Stimulated activated CD4-positive, alpha-beta T cell treated with anti-CD3 and anti-CD28 coated beads, TNF-alpha, amount 100 ng/mL, for 48 hours (primary cell): ENCODE results near the gene NIN.

ENCODE experiments used
- DNase-seq, 3 donors: peaks; one replicate each; pipeline ENCODE4 v3.0.0-alpha.2; 2020; ENCODE audit warnings: low read depth in 3 of 3

NIN gene

DNA sequence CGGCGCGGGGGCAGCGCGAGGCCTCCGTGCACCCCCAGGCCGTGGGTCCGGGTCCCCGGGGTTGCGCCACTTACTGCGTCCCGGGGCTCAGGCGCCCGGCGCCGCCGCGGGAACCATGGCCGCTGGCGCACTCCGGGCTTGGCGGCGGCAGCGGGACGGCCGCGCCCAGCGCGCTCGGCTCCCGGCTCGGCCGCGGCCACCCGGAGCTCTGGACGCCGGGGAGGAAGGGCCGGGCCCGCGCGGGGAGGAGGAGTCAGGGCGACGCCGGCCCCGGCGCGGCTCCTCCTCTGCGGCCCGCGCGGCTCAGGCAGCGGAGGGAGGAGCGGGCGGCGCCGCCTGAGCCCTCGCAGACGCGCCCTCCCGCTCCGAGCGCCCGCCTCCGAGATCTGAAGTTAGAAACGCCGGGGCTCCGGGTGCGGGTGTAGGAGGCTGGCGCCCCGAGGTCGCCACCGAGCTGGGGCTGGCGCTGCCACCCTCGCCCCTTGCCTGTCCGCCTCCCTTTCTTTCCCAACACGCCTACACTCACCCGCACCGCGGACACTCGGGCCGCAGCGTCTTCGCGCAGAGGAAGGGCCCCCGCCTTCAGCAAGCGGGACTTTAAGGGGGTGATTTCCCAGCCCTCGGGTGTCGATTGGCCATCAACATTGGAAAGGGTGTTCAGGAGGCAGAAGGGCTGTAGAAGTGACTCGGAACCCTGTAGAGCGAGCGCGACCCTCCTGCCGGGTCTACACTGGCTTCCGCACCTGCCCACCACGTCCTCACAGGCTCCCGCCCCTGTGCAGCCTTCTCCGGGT lies at the start of gene NIN:
NIN (minus strand) TSS at position 231 of the 794 bp plus-strand sequence. CDS start 9,106 bp downstream, outside the sequence.
- DNase-seq, result peak; percentile 37 to 70 (median 49)

GRCh38 chr14:50875359-50876070 lies 44.6 kb upstream of the NIN start:
- peak; percentile 31 to 64 (median 44) for DNase-seq

DNA sequence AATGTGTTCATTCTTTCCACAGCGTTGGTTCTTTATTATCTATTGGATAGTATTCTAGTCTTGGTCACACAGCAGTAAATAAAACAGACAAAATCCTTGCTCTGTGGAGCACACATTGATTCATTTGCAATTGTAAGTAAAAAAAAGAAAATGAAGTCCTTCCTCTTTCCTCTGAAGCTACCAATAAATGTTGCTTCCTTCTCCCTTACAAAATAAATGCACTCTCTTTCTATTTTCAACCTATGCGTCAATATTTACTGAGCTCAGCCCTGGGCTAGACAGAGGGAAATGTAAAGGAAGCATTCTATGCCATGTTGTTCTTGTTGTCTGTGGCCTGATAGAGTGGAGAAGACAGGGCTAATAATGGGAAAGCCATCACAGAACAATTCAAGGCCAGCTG lies 43.8 kb upstream of the NIN start:
- DNase-seq, result no peak

DNA sequence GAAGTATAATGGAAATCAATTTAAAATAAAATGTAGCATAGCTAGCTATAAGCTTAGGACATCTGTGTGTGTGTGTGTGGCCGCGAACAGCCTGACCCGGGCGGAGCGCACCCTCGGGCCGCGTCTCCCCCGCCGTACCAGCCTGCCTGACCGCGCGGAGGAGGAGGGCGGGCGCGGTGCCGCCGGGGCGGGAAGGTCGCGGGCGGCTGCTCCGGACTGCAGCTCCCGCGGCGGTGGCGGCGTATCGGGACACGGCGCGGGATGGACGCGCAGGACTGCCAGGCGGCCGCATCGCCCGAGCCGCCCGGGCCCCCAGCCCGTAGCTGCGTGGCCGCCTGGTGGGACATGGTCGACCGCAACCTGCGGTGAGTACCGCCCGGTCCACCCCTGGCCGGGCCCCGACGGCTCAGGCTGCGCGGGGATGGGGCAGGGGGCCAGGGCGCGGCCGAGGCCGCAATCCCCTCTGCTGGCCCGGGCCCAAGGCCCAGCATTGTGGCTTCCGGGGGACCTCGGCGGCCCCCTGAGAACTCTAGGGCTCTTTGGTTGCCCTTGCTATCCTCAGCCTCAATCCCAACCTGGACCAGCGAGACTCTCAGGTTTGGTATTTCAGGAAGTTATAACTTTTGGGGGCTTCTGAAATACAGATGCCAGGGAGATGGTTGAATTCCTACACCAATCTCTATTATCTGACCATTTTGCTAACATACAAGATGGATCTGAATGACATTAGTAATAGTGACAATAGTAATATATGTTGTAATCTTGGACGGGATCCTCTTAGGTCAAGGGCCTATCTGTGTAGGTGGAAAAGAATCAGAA lies 41.2 kb upstream of the NIN start, which contains the start of gene ABHD12B:
ABHD12B (plus strand) TSS at position 140 of the 819 bp plus-strand sequence; CDS start at position 262, 122 bp downstream.
- DNase-seq, result no peak

DNA sequence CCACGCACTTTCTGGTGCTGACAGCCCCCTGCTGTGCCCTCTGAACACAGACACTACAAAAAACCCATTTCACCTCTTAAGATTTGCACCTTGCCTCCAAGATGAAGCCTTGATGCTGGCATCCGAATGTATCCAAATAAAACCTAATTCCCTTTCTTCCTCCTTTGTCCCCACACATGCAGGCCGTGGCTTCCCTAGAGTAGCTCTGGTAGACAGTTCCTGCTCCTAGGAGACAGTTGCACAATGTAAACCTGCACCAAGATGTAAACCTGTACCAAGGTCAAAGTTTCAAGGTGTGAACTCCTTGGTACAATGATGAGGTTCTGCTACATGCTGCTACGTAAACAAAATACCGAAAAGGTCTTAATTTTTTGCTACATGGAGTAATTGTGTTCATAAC lies 40.3 kb upstream of the NIN start:
- DNase-seq, result no peak

- no peak for DNase-seq
These were observed 34.6 kb upstream of the NIN start for GRCh38 chr14:50865391-50866076.

DNA sequence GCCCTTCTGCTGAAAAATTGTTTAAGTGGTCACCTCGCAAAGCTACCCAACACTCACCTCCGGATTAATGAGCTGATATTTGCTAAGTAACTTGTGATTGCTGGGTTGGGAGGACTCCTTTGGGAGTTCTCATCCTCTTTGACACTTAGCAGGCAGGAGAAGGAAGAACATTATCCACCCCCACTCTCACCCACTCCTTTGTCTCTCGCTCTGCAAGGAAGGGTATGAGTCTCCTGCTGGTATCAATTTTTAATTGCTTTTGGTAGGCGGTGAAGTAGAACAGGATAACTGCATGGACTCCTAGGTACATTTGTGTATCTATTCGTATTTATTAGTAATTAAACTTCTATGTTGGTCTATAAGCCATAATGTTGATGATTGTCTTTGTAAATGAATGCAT lies 34.0 kb upstream of the NIN start:
- no peak for DNase-seq

GRCh38 chr14:50864237-50864636 lies 33.3 kb upstream of the NIN start:
- DNase-seq, result no peak

- no peak for DNase-seq
These were observed 31.1 kb upstream of the NIN start for GRCh38 chr14:50862036-50862570.

GRCh38 chr14:50860478-50861086 lies 29.6 kb upstream of the NIN start:
- DNase-seq, result peak; percentile 76 to 83 (median 77)

DNA sequence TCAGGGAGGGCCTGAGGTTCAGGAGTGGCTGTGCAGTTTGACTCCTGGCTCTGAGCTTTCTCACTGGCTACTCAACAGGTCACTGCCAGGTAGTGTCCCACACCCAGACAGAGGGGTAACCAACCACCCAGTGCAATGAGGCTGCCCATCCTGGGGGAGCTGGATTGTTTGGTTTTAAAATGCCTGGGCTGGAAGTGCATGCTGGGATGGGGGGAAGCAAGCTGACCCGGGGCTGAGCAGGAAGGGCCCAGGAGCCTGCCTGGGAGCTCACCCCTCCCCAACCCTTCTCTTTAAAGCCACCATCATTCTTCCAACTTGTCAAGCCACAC lies 28.3 kb upstream of the NIN start:
- no peak for DNase-seq

DNA sequence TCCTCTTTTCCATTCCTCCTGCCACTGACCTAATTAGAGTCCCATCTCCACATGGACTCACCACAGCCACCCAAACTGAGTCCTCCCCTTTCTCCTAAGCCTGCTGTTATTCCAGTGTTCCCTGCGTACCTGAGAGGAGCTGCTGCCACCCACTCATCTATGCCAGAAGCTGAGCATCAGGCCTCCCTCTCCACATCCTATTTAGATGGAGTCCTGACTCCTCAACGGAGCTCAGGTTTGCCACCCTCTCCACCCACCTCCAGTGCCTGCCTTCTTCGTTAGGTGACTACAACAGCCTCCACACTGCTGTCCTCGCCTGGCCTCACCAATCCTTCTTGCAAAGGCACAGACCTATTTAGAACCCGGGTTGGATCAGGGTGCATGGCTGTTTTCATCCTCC lies 25.7 kb upstream of the NIN start:
- no peak for DNase-seq

GRCh38 chr14:50855558-50855957 lies 24.6 kb upstream of the NIN start:
- no peak for DNase-seq

- DNase-seq, result no peak
These were observed 23.6 kb upstream of the NIN start for GRCh38 chr14:50854521-50854920.

- no peak for DNase-seq
These were observed 22.9 kb upstream of the NIN start for GRCh38 chr14:50853891-50854290.

DNA sequence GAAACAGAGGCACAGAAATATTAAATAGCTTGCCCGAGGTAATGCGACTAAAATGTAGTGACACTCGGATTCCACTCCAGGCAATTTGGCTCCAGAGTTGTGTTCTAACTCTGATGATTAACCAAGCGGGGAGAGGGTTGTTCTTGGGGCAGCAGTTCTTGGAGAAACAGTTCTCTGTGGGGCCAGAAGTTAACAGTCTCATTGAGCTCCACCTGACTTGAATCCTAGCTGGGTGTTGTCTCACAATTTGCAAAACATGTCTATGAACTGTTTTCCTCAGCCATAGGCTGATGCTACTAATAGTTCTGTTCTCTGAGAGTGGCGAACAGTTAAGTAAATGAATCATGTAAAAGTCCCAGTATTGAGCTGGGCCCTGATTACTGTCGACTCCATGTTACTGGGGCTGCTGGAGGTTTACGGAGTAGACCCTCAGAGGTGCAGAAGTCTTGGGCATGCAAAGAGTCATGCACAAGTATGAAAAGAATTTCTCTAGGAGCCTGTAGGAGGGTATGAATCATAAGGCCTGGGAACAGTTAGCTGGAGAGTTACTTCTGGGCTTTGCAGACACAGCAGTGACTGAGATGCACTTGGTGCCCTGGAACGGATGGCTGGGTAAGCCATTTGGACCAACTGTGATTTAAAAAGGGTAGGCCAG lies 15.4 kb upstream of the NIN start:
- DNase-seq, result no peak

GRCh38 chr14:50845166-50845565 lies 14.2 kb upstream of the NIN start:
- no peak for DNase-seq

DNA sequence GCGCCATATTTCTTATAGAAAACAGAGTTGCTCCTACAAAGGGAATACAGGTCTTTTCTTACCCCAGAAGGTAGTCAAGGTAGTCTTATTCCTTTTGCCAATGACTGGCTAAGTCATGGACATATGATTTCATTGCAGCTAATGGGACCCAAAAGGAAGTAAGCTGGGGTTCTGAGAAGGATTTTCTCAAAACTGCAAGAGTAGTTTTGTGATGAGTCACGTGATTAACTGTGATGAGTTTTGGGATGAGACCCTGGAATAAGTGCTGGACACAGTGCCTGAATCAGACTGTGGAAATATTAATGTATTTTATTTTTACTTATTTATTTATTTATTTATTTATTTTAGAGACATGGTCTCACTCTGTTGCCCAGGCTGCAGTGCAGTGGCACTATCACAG lies 13.4 kb upstream of the NIN start:
- no peak for DNase-seq

DNA sequence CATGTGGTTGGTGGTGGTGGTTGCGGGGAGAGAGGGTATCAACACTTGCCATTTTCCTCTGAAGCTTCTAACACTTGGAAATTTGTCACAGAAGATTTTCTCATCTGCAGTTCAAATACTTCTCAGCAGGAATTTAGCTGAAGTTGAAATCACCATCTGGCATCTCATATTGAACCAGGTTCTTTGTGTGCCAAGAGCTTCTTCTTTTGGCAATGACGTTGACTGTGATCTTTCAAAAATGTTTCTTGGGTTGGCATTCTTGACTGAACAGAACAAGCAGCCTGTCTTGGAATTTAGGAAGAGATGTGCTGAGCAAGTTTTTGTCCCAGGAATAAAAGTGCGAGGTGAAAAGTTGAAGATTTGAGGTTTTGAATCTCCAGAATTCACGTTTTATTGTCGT lies 8.7 kb upstream of the NIN start:
- no peak for DNase-seq

- no peak for DNase-seq
These were observed 8.1 kb upstream of the NIN start for GRCh38 chr14:50839048-50839447.
